Loucy (cell line): ENCODE results near the gene SLC11A2.

ENCODE experiments used
- H2AFZ ChIP-seq: fragments of 200-600 bp; sonication (generic); 2 replicates; pipeline ENCODE4 v1.6.0; 2016; ENCODE audit warnings: antibody characterized with exemption, mild to moderate bottlenecking, low read length, moderate library complexity
- H3F3A ChIP-seq: fragments of 200-600 bp; 2 replicates; pipeline ENCODE4 v1.6.0; 2016; ENCODE audit warnings: antibody characterized with exemption, low read depth, mild to moderate bottlenecking
- H3K27me3 ChIP-seq: fragments of 200-600 bp; sonication (generic); 2 replicates; pipeline ENCODE4 v1.6.1; 2014; ENCODE audit warnings: low read length, mild to moderate bottlenecking; ENCODE audit not compliant: insufficient read depth, poor library complexity, severe bottlenecking
- H3K36me3 ChIP-seq: fragments of 200-600 bp; sonication (generic); 2 replicates; pipeline ENCODE4 v1.6.1; 2016; ENCODE audit warnings: low read length; ENCODE audit not compliant: insufficient read depth
- H3K4me1 ChIP-seq: fragments of 200-600 bp; sonication (generic); 2 replicates; pipeline ENCODE4 v1.5.1; 2014; ENCODE audit warnings: low read length, mild to moderate bottlenecking; ENCODE audit not compliant: insufficient read depth, poor library complexity, severe bottlenecking
- H3K4me2 ChIP-seq: fragments of 200-600 bp; sonication (generic); 2 replicates; pipeline ENCODE4 v1.6.0; 2014; ENCODE audit warnings: antibody characterized with exemption, low read length, low read depth, mild to moderate bottlenecking; ENCODE audit not compliant: poor library complexity, severe bottlenecking
- H3K4me3 ChIP-seq: fragments of 200-600 bp; sonication (generic); 2 replicates; pipeline ENCODE4 v1.5.1; 2014; ENCODE audit warnings: low read length, mild to moderate bottlenecking, mixed read lengths; ENCODE audit not compliant: poor library complexity, severe bottlenecking
- H3K79me2 ChIP-seq: fragments of 200-600 bp; sonication (generic); 2 replicates; pipeline ENCODE4 v1.6.1; 2014; ENCODE audit warnings: low read length; ENCODE audit not compliant: insufficient read depth
- H3K9ac ChIP-seq: fragments of 200-600 bp; sonication (generic); 2 replicates; pipeline ENCODE4 v1.6.0; 2014; ENCODE audit warnings: mild to moderate bottlenecking, low read depth, low read length, moderate library complexity; ENCODE audit not compliant: poor library complexity, severe bottlenecking
- H3K9me2 ChIP-seq: fragments of 200-600 bp; sonication (generic); replicated peaks from 2 replicates; pipeline ENCODE4 v1.6.1; 2016; ENCODE audit warnings: low read depth, low read length, mixed read lengths
- H3K9me3 ChIP-seq: fragments of 200-600 bp; sonication (generic); 2 replicates; pipeline ENCODE4 v1.6.1; 2014; ENCODE audit warnings: mild to moderate bottlenecking, antibody characterized with exemption, low read length, low read depth; ENCODE audit not compliant: insufficient read depth
- H4K20me1 ChIP-seq: fragments of 200-600 bp; sonication (generic); 2 replicates; pipeline ENCODE4 v1.6.0; 2014; ENCODE audit warnings: antibody characterized with exemption, low read length, mild to moderate bottlenecking; ENCODE audit not compliant: insufficient read depth, poor library complexity, severe bottlenecking
- EZH2phosphoT487 ChIP-seq: fragments of 200-600 bp; IDR thresholded peaks from 2 replicates; pipeline ENCODE4 v1.6.1; 2018; ENCODE audit warnings: antibody characterized with exemption, mild to moderate bottlenecking, moderate library complexity, borderline replicate concordance
- TF ChIP-seq, protein P1 (sequence below): fragments of 200-600 bp; sonication (generic); conservative IDR thresholded peaks from 2 replicates; pipeline ENCODE4 v1.5.1; 2014; ENCODE audit warnings: mild to moderate bottlenecking, antibody characterized with exemption, low read length

Gene SLC11A2

DNA sequence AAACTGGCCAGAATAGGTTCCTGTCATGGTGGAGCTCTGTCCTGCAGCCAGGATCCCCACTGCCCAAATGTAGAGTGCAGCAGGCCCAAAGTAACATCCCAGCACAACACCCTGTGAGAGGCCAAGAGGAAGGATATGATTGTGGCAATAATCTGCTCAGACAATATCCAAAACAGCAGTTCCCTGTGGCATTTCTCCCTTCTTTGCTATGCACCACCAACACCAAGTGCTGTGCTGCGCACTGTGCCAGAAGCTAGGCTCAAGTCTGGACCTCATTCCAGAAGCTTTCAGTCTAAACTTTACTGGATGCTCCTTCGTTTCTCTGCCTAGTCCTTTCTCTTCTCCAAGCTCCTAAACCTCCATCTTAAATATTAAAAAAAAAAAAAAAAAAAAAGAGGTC lies 33.4 kb downstream of the SLC11A2 start:
- Histone ChIP-seq H3K27me3 (no peaks in the 10 kb centered on the region), H4K20me1 (no peaks in the 10 kb centered on the region), H3F3A (no peaks in the 10 kb centered on the region), H3K36me3 (peaks cover 95% of the 10 kb centered on the region), H3K4me1 (no peaks in the 10 kb centered on the region), H3K79me2 (no peaks in the 10 kb centered on the region), H3K9me2 (no peaks in the 10 kb centered on the region), H3K4me2 (no peak overlapping the region), H2AFZ (no peak overlapping the region), H3K4me3 (no peak overlapping the region), H3K9me3 (no peaks in the 10 kb centered on the region), H3K9ac (no peak overlapping the region)
- TF ChIP-seq, protein P1, sequence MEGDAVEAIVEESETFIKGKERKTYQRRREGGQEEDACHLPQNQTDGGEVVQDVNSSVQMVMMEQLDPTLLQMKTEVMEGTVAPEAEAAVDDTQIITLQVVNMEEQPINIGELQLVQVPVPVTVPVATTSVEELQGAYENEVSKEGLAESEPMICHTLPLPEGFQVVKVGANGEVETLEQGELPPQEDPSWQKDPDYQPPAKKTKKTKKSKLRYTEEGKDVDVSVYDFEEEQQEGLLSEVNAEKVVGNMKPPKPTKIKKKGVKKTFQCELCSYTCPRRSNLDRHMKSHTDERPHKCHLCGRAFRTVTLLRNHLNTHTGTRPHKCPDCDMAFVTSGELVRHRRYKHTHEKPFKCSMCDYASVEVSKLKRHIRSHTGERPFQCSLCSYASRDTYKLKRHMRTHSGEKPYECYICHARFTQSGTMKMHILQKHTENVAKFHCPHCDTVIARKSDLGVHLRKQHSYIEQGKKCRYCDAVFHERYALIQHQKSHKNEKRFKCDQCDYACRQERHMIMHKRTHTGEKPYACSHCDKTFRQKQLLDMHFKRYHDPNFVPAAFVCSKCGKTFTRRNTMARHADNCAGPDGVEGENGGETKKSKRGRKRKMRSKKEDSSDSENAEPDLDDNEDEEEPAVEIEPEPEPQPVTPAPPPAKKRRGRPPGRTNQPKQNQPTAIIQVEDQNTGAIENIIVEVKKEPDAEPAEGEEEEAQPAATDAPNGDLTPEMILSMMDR: no peak
- no peak for TF ChIP-seq EZH2phosphoT487

DNA sequence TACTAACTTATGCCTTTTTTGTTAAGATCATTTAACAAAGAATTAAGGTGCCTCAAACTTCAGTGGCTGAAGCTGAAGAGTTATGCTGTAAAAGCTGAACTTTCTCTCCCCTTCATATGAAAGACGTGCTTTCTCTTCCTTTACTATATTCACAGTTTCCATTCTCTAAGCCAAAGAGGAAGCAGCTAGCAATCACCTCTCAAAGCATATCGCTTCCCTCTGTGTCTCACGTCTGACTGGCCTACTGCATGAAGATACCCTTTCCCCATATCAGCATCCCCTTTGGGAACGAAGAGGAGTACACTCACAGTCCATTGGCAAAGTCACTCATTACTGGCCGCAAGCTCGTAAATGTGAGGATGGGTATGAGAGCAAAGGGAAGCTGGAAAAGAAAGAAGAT lies 34.9 kb downstream of the SLC11A2 start:
- Histone ChIP-seq H3K36me3 (peaks cover 93% of the 10 kb centered on the region), H3K9me3 (no peaks in the 10 kb centered on the region), H3K4me3 (no peak overlapping the region), H3K4me1 (no peaks in the 10 kb centered on the region), H3K9me2 (no peaks in the 10 kb centered on the region), H3K4me2 (no peak overlapping the region), H3F3A (no peaks in the 10 kb centered on the region), H2AFZ (no peak overlapping the region), H3K27me3 (no peaks in the 10 kb centered on the region), H4K20me1 (no peaks in the 10 kb centered on the region), H3K79me2 (no peaks in the 10 kb centered on the region), H3K9ac (no peak overlapping the region)
- TF ChIP-seq, protein P1: no peak
- no peak for TF ChIP-seq EZH2phosphoT487

DNA sequence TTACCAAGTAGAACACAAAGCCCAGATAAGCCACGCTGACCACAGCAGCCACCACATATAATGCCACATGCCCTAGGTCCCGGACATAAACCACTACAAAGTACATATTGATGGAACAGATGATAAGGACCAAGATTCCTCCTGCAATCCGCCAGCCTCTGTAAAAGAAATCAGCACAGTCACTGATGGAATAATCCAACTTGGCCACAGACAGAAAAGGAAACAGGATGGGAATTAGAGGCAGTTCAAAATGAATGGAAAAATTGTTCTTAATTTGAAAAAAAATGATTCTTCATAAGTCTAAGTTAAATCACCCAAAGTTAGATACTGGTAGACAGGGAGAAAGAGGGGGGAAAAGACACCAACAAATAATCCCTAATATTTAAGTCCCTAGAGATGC lies 35.4 kb downstream of the SLC11A2 start:
- TF ChIP-seq, protein P1: no peak
- TF ChIP-seq EZH2phosphoT487: no peak
- Histone ChIP-seq H3K36me3 (peaks cover 93% of the 10 kb centered on the region), H3K9me2 (no peaks in the 10 kb centered on the region), H3K27me3 (no peaks in the 10 kb centered on the region), H3K9me3 (no peaks in the 10 kb centered on the region), H3K9ac (no peak overlapping the region), H3K4me1 (no peaks in the 10 kb centered on the region), H3K79me2 (no peaks in the 10 kb centered on the region), H2AFZ (no peak overlapping the region), H3K4me3 (no peak overlapping the region), H3F3A (no peaks in the 10 kb centered on the region), H4K20me1 (no peaks in the 10 kb centered on the region), H3K4me2 (no peak overlapping the region)
